NCI-H2081 treated with DMSO at 0.1 percent for 48 hours (cell line): ENCODE measurements around the gene AGFG1.

Experiments
- DNase-seq: peaks from one replicate; lab custom pipeline; 2025; lab: John Stamatoyannopoulos, UW

AGFG1 gene

GRCh38 chr2:227610123-227610522 lies 138.2 kb downstream of the AGFG1 start:
- DNase-seq: peak; percentile 7
